GM19023 (cell line): ENCODE results near the gene ORAI3.
A peak's percentile ranks its signal among the peaks of the same experiment; 100 is the strongest.

ENCODE experiments used
- ATAC-seq: cut with Tn5 transposase; IDR thresholded peaks from one replicate; pipeline ENCODE4 v1.9.1; 2021; ENCODE audit warnings: mild to moderate bottlenecking, moderate library complexity; ENCODE audit not compliant: unreplicated experiment

The ORAI3 gene

DNA sequence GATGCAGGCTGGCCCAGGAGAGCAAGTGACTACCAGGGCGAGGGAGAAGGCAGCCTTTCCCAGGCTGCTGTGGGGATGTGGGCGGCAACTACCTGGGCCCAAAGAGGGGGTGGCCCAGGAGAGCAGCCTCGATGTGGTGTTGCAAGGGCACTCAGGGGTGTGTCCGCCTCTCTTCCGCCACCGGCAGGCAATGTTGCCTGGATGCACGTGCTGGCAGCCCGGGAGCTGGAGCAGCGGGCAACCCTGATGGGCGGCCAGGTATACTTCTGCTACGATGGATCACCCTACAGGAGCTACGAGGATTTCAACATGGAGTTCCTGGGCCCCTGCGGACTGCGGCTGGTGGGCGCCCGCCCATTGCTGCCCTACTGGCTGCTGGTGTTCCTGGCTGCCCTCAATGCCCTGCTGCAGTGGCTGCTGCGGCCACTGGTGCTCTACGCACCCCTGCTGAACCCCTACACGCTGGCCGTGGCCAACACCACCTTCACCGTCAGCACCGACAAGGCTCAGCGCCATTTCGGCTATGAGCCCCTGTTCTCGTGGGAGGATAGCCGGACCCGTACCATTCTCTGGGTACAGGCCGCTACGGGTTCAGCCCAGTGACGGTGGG lies 38.8 kb downstream of the ORAI3 start:
- no peak for ATAC-seq

DNA sequence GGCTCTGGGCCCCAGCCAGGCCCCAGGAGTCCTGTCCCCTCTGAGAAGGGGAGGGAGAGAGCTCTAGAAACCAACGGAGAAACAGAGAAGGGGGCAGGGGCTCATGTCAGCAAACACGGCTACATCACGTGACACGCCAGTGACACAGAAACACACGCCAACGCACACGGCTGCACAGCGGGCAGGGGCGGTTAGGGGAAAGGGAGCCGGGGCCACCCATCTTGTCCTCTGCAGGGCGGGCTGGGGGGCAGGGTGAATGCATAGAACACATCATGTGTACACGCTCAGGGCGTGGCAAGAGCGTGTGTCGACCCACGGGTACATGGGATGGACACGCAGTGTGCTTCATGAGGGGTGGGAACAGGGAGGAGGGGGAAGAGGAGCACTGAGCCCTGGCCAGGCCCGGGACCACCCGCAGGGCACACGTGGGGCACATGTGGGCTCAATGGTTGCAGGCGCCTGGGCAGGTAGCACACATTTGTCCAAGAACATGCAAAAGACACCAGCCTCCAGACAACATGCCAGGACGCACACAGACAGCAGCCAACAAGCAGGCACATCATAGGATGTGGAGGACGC lies 40.7 kb downstream of the ORAI3 start:
- ATAC-seq, result no peak

DNA sequence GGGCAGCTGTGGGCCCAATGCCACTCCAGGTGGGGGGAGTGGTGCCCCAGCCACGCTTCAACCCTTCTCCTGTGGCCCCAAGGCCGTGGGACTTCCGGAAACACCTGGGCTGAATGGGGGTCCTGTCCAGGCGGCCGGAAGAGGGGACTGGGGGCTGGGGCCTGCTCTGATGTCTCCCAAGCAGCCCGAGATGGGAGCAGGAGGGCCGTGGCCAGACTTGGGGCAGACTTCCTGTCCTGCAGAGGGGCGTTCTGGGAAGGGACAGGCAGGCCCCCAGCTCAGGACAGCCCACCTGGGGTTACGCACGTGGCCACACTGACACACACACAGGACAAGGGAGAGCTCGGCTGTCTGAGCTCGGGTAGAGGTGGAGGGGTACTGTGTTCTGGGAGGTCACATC lies 41.2 kb downstream of the ORAI3 start:
- ATAC-seq, result no peak

DNA sequence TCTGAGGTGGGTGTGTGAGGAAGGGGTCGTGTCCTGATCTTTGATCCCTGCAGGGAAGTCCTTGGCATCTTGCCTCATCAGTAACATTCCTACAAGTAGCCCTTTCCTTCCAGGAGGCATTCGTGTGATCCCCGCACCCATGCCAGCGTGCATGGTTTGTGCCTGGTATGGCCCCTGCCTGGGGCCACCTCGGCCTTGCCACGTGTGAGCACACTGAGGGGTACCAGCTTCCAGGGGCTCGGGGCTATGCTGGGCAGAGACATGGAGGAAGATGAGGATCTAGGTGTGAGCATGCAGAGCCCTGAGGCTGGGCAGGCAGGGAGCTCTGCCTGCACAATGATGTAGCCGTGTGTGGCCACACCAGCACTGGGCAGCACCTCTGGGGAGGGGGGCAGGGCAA lies 42.2 kb downstream of the ORAI3 start:
- ATAC-seq, result no peak

DNA sequence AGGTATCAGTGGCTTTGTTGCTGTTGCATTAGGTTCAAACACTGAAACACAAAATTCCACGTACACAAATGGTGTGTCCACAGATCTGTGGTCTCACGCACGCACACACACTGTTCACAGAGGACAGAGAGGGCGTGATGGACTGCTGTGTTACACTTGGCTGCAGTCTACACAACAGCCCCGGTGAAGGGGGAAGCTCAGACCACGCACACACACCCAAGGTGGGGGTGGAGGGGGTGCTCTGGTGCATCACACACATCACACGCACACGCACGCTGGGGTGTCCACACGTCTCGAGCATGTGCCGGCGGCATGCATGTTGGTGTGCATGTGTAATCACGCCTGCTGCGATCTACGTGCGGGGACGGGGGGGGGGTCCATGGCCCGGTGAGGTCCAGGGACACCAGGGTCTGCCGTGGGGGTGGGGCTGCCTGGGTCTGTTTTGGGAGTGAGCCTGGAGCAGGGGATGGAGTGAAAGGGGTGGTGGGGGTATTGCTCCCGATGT lies 43.5 kb downstream of the ORAI3 start:
- no peak for ATAC-seq

DNA sequence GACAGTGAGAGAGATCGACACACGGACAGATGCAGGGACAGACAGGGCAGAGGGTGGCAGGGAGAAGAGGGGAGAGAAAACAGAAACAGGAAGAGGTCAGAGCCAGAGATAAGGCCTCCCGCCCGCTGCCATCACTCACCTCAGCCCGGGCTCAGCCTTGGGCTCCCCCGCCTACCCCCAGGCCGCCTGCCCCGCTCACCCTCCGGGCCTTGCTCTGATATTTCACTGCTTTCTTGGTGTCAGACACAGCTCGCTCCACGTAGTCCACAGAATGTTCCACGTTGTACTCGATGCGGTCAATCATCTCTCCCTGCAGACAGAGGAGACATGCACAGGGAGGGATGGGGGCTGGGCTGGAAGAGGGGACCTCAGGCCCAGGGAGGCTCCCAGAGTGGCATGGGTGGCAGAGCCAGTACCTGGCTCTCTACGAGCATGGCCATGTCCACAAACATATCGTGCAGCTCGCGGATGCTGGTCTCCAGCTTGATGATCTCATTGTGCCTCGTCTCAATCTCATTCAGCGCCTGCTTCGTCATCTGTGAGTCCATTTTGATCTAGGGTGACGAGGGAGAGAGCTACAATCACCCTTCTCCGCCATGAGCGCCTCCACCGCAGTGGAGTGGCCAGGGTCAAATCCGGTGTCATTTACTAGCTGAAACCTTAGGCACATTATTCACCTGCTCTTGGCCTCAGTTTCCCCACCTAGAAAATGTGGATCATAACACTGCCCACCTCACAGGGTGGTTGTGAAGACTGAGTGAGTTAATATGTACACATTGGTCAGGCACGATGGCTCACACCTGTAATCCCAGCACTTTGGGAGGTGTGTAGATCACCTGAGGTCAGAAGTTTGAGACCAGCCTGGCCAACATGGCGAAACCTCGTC lies 44.3 kb downstream of the ORAI3 start:
- ATAC-seq, result no peak

DNA sequence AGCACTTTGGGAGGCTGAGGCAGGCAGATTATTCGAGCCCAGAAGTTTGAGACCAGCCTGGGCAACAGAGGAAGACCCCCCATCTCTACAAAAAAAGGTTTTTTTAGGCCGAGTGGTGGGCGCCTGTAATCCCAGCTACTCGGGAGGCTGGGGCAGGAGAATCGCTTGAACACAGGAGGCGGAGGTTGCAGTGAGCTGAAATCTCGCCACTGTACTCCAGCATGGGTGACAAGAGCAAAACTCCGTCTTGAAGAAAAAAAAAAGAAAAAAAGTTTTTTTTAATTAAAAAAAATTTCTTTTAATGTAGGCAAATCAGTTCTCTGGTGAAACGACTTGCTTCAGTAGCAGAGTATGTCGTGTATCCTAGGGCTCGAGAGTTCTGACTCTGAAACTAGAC lies 47.1 kb downstream of the ORAI3 start:
- ATAC-seq, result no peak

DNA sequence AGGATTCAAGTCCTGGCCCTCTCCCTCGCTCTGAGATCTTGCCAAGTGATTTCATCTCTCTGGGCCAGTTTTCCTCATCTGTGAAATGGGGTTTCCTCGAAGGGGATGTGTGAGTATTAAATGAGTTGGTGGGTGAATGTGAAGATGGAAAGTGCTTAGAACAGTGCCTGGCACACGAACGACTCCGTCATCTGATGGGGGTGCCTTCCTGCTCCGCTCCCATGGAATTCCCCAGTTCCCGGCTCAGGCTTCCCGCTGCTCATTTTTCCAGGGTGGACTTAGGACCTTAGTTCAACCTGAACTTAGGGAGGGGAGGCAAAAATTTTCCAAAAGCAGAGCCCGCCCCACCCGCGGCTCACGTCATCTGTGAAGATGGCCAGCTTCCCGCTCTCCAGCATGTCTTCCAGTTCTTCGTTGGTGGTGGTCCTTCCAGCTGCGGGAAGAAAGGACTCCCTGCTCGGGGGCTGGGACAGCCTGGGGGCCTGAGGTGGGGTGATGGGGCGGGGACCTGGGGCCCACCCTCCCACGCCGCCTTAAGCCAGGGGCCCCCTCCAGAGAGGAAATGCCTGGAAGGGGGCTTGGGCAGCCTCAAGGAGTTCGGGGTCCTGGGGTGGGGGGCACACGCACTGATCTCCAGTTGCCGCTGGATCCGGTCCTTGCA lies 47.6 kb downstream of the ORAI3 start:
- ATAC-seq, result no peak

DNA sequence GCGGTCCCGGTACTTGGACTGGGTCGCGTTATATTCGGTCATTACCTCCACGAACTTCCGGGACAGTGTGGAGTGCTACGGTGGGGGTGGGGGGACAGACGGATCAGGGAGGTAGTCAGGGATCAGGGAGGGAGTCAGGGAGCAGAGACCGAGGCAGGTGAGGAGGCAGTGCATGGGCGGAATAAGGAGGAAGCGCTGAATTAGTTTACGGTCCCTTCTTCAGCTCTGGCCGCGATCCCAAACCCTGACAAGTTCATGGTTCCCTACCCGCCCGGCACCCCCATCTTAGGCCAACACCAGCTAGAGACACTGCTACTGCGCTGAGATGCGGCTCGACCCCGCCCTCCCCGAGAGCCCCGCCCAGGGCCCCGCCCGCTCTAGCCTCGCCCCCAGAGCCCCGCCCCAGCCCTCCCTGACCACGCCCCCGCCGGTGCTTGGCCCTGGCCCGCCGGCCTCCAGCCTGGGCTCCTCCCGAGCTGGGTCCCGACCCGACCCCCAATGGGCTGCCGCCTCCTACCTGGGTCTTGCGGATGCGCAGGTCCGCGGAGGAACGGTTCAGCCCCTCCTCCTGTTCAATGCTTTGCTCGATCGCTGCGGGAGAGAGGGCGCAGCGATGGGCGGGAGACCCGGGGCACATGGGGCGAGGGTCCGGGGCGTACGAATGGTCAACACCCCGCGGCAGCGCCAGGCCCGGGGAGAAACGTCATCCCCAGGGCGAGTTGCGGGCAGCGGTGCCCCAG lies 48.3 kb downstream of the ORAI3 start:
- ATAC-seq, result peak; percentile 77

DNA sequence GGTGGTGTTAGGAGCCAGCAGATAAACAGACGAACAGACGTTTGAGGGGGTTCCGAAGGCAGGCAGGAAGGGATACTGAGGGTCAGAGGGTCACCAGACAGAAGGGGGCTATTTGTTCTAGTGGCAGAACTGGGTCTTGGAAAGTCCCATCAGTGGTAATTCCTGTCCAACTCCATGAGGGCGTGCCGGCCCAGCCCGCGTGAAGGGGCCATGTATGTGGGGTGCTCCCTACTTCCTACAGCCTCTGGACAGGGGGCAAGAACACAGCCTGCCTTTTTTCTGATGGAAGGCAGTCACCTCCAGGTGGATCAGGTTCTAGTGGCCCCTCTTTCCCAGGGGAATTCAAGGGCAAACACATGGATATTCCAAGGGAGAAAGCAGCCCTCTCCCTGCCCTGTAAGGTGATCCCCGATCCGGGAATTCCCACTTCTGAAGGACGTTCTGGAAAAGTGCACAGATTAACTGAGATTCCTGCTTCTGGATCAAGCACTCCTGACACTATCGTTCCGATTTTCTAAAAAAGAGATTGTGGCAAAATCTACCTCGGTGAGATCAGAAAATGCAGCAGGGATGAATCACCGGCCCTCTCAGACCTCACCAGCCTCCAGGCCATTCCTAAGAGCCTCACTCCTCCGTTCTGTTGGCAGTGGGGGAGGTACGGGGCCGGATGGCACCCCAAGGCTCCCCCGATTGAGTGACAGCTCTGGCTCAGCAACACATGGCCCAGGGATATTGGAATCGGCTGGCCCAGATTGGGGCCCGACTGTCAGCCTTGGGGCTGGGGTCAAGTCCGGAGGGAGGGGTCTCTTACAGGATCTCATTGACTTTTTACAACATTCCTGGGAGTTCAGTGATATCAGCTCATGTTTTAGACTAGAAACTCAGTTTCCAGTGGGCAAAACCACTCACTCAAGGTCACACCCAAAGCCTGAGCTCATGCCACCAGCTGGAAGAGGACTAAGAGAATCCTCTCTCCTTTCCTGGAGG lies 49.1 kb downstream of the ORAI3 start:
- no peak for ATAC-seq

DNA sequence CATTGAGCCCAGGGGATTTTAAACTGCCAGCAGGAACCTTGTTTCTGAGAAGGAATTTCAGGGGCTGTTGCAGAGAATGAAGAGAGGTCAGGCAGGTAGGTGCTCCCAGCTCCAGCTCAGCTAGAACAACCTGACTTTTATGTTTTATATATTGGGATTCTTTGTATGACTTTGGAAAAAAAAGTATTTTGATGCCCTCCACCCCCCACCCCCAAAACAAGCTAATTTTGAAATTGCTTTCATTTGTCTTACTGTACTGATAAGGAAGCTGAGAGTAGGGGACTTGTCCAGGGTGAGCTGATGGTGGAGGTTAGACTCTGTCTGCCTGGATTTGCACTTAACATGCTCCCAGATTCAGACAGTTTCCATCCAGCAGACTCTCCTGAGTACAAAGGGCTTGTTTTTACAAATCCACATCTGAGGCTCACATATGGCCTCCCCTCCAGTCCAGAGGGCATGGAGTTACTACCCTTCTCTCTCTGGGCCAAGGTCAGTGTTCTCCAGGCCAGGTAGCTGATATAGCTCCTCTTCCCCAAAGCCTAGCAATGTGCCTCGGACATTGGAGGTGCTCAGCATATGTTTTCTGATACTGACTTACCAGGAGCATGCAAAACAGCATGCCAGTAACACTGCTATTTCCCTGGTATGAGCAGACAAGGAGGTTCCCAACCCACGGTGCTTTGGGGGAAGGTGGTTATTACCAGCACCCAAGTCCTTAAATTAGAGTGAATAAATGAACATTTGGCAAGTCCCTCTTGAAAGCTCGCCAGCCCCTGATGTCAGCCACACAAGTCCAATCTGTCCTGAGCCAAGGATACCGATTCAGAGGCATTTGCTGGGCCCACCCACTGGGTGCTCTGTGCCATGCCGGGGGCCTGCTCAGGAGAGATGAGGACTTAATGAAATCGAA lies 50.2 kb downstream of the ORAI3 start:
- ATAC-seq, result no peak

DNA sequence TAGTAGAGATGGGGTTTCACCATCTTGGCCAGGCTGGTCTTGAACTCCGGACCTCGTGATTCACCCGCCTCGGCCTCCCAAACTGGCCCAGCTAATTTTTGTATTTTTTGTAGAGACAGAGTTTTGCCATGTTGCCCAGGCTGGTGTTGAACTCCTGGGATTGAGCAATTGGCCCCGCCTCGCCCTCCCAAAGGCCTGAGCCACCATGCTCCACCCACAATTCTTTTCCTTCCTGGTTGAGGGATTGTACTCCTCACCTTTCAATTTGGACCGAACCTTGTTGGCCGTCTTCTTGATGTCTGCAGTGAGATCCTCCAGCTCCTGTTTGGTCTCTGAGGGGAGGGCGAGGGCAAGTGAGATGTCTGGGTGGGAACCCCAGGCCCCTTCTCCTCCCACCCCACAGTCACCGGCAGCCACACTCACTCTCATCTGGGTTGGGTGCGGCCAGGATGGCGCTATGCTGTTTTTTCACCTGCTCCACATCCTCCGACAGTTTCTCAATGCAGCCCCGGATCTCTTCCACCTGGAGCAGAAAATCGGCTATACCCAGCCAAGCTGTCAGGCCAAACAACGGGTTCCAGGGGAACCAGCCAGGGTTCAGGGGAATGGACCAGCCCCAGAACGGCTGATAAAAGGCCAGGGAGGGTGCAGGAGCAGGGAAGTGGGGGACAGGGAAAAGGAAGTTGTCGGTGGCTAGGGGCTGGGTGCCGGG lies 52.0 kb downstream of the ORAI3 start:
- ATAC-seq, result no peak

DNA sequence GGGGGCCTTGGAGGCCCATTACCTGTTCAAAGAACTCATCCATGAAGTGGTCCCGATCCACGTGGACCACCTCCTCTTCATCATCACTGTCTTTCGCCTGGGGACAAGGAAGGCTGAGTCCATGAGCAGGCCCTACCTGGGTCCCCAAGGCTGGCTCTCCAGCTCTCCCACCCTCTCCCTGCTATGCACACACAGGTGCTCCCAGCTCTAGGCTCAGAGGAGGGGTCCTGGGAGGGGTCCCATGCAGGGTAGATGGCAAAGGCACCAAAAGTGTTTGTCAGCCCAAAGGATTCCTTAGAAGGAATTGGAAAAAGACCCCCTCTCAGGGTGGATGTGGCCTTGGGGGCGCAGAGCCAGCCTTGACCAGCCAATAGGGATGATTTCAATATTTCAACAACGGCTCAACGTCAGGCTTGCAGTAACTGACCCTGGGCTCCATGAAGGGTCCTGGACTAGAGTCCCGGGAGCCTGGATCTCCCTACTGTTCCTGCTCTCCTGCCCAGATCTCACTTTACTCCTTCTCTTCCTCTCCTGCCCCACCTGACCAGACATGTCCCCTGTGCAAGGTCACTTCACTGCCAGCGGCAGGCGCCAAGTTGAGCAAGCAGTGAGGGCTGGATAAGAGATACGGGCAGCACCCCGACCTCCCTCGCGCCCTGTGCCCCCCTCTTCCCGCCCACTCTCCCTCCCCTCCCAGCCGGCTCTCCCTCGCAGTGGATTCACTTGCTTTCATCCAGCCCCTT lies 52.8 kb downstream of the ORAI3 start:
- ATAC-seq, result no peak

DNA sequence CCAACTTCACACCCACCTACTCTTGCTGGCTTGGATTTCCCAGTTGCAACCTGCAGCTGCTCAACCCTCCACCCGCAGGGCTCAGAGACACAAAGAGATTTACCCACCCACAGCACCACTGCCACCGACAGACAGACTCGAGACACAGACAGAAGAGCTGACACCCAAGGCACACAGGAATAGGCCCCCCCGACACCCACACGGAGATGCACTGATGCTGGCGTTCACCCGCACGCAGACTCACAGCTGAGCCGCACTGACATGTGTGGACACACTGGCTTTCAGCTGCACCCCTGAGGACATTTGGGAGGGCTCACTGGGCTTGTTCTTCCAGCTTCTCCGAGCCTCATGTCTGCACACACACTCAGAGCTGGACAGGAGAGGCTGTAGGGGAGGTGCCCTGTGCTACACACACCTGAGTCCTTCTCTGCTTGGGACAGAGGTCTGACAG lies 53.4 kb downstream of the ORAI3 start:
- no peak for ATAC-seq

DNA sequence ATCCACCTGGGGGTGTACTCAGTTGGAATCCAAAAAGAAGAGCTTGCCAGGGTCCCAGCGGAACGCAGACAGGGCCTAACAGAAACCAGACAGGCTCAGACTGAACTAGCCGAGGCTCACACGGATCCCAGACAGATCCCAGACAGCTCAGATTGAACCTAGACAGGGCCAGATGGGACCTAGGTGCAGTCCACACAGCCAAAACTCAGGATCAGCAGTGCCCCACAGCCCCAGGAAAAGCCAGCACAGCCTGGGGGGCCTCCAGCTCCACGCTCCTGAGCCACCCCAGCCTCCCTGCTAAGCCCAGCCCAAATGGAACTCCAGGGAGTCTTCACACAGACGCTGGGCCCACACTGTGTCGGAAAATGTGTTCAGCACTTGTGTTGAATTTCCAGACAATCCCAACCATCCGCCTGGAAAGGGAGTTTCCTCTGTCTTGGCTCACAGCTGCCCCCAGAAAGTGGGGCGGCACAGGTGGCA lies 54.0 kb downstream of the ORAI3 start:
- ATAC-seq, result no peak

DNA sequence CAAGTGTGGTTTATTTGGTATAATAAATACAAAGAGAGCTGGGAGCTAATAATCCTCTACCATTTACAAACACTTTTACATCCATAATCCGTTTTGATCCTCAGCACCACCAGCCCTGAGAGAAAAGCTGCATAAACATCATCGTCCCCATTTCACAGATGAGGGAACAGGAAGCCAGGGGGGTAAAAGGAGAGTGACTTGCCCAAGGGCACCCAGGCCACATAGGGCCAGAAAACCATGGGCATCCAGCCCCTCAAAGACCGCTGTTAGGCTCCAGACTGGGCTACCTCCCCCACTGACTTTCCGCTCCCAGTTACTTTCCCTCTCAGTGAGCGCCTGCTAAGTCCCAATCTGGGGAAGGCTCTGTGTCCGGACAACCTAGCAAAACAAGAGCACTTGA lies 54.9 kb downstream of the ORAI3 start:
- ATAC-seq, result no peak
